ENCODE results near the gene ATP6V1A. TPM values are rescaled to one million over a fixed set of nuclear protein-coding genes. Genes with fewer than 3 reads are reported as not detected.

The ATP6V1A gene
- total and polyA plus RNA-seq, 8 donors = 5.9 to 44.7 (median 24.9) TPM

DNA sequence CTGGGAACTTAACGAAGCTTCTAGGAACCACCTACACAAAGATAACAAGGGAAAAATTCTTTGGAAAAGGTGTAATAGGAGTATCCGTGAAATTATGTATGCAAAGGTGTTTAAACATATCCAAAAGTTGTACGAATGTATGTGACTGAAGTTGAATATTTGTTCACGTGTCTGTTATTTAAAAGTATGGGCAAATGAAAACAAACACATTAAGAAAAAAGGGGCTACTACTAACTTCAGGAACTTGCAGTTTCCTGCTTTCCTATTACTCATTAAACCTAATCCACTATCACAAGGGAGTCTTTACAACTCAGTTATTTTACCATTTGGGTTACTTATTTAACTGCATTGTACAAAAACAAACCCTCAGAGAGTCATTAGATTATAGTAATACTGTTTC lies 57.8 kb downstream of the ATP6V1A start:
- Histone ChIP-seq H3K4me3 (no peak overlapping the region), H3K36me3 (peaks cover 0 to 53% (median 7%) of the 10 kb centered on the region in 3 donors), H3K9me3 (no peaks in the 10 kb centered on the region), H3K27me3 (no peaks in the 10 kb centered on the region), H3K4me1 (no peaks in the 10 kb centered on the region), H3K27ac (no peak overlapping the region)
- TF ChIP-seq, protein P1, sequence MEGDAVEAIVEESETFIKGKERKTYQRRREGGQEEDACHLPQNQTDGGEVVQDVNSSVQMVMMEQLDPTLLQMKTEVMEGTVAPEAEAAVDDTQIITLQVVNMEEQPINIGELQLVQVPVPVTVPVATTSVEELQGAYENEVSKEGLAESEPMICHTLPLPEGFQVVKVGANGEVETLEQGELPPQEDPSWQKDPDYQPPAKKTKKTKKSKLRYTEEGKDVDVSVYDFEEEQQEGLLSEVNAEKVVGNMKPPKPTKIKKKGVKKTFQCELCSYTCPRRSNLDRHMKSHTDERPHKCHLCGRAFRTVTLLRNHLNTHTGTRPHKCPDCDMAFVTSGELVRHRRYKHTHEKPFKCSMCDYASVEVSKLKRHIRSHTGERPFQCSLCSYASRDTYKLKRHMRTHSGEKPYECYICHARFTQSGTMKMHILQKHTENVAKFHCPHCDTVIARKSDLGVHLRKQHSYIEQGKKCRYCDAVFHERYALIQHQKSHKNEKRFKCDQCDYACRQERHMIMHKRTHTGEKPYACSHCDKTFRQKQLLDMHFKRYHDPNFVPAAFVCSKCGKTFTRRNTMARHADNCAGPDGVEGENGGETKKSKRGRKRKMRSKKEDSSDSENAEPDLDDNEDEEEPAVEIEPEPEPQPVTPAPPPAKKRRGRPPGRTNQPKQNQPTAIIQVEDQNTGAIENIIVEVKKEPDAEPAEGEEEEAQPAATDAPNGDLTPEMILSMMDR (IDR thresholded peaks at IDR 0.05) = no peak
- WGBS, 2 donors = 65 to 70% methylated on average over 4 of the region's 4 CpGs
- intact Hi-C loops (cut with DNase I) = no loop called here
- FAIRE-seq (no peak), DNase-seq (no peak), ATAC-seq (no peak)

DNA sequence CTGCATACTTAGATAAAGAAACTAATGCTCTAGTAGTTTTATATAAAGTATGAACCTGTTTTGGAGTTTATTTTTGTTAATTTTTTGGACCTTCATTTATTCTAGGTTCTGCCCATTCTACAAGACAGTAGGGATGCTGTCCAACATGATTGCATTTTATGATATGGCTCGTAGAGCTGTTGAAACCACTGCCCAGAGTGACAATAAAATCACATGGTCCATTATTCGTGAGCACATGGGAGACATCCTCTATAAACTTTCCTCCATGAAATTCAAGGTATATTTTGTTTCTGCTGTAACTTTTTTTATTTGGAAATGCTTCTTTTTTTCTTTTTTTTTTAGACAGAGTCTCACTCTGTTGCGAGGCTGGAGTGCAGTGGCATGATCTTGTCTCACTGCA lies 58.4 kb downstream of the ATP6V1A start:
- no peaks in the 10 kb centered on the region for H3K9me3 ChIP-seq
- WGBS, 2 donors = 90 to 95% methylated on average over 3 of the region's 3 CpGs
- FAIRE-seq (no peak), ATAC-seq (no peak), DNase-seq (no peak)
- H3K36me3 ChIP-seq = peaks cover 0 to 59% (median 9%) of the 10 kb centered on the region in 3 donors
- no peak overlapping the region for H3K27ac ChIP-seq
- H3K27me3 ChIP-seq = no peaks in the 10 kb centered on the region
- intact Hi-C loops (cut with DNase I) = no loop called here
- no peaks in the 10 kb centered on the region for H3K4me1 ChIP-seq
- H3K4me3 ChIP-seq = no peak overlapping the region
- TF ChIP-seq, protein P1 (IDR thresholded peaks at IDR 0.05) = no peak

DNA sequence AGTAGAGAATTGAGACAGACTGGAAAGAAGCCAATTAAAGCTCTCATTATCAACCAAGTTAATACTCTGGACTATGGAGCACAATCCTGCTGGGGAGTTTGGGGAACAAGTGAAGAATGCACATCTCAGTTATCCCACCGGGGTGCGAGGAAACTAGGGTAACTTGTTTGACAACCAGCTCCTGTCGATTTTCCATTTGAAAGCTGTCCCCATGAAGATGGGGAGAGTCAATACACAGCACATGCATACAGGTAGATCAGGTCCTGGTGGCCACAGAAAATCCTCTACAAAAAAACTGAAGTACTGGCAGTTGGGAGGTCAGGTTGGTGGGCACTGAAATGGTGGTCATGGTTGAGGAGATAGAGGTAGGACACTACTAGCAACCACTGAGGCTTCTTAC lies 66.0 kb downstream of the ATP6V1A start:
- Histone ChIP-seq H3K4me3 (no peak overlapping the region), H3K4me1 (no peaks in the 10 kb centered on the region), H3K27ac (no peak overlapping the region), H3K27me3 (no peaks in the 10 kb centered on the region), H3K36me3 (peaks cover 0 to 15% (median 7%) of the 10 kb centered on the region in 3 donors), H3K9me3 (no peaks in the 10 kb centered on the region)
- ATAC-seq = no peak
- 81 to 88% methylated on average over 3 of the region's 3 CpGs for WGBS, 2 donors
- no peak for FAIRE-seq
- no peak for DNase-seq
- TF ChIP-seq, protein P1 (IDR thresholded peaks at IDR 0.05) = no peak
- intact Hi-C loops (cut with DNase I) = no loop called here

DNA sequence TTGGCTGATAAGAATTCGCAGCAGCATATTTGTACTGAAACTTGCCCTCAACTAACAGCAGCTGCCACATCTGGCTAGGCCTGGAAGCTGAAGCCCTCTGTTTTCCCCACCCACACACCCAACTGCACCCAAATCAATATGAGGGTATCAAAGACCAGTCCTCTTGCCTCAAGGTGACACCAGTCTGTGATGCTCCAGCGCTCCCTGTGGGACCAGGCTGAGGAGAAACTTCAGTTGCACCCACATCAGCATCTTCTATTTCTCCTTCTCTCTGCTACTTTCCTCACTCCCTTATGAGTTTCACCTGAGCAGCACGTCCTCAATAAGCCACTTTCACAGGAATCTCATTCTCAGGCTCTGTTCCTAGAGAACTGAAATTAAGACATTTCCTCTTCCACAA lies 73.0 kb downstream of the ATP6V1A start:
- 66 to 88% methylated on average over 3 of the region's 3 CpGs for WGBS, 2 donors
- intact Hi-C loops (cut with DNase I) = loop anchor here in 1 of 3 donors (10.0 kb wide), 1 partner anchor 45 kb away; no protein-coding TSS in a partner anchor

DNA sequence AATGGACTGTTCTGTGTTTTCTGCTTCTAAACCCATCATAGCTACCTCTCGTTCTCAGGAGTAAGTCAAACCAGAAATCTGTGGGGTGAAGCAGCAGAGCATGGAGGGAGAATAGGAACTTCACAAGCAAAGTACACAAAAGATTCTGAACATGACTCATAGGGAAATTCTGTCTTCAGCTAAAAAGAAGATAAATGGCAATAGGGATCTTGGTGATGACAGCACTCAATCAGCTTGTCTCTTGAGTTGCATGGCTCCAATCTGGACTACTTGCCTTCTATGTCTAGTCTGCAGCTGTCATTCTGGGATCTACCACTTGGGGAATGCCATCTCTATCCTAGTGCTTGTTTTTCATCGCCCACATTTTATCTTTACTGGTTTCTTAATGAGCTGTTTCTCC lies 78.3 kb downstream of the ATP6V1A start:
- Histone ChIP-seq H3K4me3 (no peak overlapping the region), H3K4me1 (peaks cover 0 to 2% (median 0%) of the 10 kb centered on the region in 3 donors), H3K36me3 (no peaks in the 10 kb centered on the region), H3K27ac (no peak overlapping the region), H3K9me3 (no peaks in the 10 kb centered on the region), H3K27me3 (no peaks in the 10 kb centered on the region)
- FAIRE-seq (no peak), ATAC-seq (no peak), DNase-seq (no peak)
- 70 to 79% methylated on average over 2 of the region's 2 CpGs for WGBS, 2 donors
- TF ChIP-seq, protein P1 (IDR thresholded peaks at IDR 0.05) = no peak
- intact Hi-C loops (cut with DNase I) = loop anchor here in 1 of 3 donors (10.0 kb wide), 1 partner anchor 50 kb away; no protein-coding TSS in a partner anchor

More for the DNA sequence above, 73.0 kb downstream of the ATP6V1A start:
- H3K4me1 ChIP-seq = no peaks in the 10 kb centered on the region
- TF ChIP-seq, protein P1 (IDR thresholded peaks at IDR 0.05) = no peak
- FAIRE-seq (no peak), ATAC-seq (no peak), DNase-seq (no peak)
- H3K36me3 ChIP-seq = no peaks in the 10 kb centered on the region
- H3K4me3 ChIP-seq = no peak overlapping the region
- H3K9me3 ChIP-seq = no peaks in the 10 kb centered on the region
- H3K27ac ChIP-seq = no peak overlapping the region
- H3K27me3 ChIP-seq = no peaks in the 10 kb centered on the region
